ENCODE measurements around the gene IGSF21. TPM values are rescaled to one million over a fixed set of nuclear protein-coding genes. Genes with fewer than 3 reads are reported as not detected.

IGSF21 gene
- total RNA-seq, 1 donor from 2014 or later = not detected

DNA sequence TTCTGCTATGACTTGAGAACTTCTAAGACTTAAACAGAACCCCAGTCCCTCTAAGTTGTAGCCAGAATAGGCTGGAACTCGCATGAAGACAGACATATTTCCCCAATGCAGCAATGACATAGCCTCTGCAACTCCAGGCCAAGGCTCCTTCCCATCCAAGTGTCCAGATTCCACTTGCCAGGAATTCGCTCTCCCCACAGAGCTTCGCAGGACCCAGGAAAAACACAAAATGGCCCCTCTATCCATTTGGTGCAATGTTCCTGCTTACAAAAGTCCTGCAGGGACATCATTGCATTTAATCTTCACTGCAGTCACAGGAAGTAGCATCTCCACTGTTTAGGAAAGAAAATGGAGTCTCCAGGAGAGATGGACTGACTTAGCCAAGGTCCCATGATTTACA lies 225.6 kb downstream of the IGSF21 start:
- no peak for DNase-seq (ENCODE audit: low spot score in 2 of 2, unreplicated experiment in 2 of 2)
- Mint-ChIP-seq H3K27me3 (ENCODE audit: low read depth) (peaks cover 51% of the 10 kb centered on the region), H3K4me3 (no peak overlapping the region), H3K27ac (no peak overlapping the region), H3K4me1 (no peaks in the 10 kb centered on the region), H3K9me3 (no peaks in the 10 kb centered on the region), H3K36me3 (no peaks in the 10 kb centered on the region)
- TF ChIP-seq, protein P1, sequence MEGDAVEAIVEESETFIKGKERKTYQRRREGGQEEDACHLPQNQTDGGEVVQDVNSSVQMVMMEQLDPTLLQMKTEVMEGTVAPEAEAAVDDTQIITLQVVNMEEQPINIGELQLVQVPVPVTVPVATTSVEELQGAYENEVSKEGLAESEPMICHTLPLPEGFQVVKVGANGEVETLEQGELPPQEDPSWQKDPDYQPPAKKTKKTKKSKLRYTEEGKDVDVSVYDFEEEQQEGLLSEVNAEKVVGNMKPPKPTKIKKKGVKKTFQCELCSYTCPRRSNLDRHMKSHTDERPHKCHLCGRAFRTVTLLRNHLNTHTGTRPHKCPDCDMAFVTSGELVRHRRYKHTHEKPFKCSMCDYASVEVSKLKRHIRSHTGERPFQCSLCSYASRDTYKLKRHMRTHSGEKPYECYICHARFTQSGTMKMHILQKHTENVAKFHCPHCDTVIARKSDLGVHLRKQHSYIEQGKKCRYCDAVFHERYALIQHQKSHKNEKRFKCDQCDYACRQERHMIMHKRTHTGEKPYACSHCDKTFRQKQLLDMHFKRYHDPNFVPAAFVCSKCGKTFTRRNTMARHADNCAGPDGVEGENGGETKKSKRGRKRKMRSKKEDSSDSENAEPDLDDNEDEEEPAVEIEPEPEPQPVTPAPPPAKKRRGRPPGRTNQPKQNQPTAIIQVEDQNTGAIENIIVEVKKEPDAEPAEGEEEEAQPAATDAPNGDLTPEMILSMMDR (IDR thresholded peaks at IDR 0.05; ENCODE audit: unreplicated experiment) = no peak

DNA sequence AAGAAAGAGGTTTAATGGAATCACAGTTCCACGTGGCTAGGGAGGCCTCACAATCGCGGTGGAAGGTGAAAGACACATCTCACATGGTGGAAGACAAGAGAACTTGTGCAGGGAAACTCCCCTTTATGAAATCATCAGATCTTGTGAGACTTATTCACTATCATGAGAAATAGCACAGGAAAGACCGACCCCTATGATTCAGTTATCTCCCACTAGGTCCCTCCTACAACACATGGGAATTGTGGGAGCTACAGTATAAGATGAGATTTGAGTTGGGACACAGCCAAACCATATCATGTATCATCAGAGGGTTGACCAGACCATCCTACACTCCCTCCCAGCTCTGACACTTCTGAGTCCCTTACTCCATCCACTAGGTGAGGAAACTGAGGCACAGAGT lies 229.2 kb downstream of the IGSF21 start:
- TF ChIP-seq, protein P1 (IDR thresholded peaks at IDR 0.05; ENCODE audit: unreplicated experiment) = no peak
- peaks cover 47% of the 10 kb centered on the region for H3K27me3 Mint-ChIP-seq (ENCODE audit: low read depth)
- no peaks in the 10 kb centered on the region for H3K4me1 Mint-ChIP-seq
- no peaks in the 10 kb centered on the region for H3K36me3 Mint-ChIP-seq
- H3K27ac Mint-ChIP-seq = no peak overlapping the region
- no peaks in the 10 kb centered on the region for H3K9me3 Mint-ChIP-seq
- H3K4me3 Mint-ChIP-seq = no peak overlapping the region
- no peak for DNase-seq (ENCODE audit: low spot score in 2 of 2, unreplicated experiment in 2 of 2)

DNA sequence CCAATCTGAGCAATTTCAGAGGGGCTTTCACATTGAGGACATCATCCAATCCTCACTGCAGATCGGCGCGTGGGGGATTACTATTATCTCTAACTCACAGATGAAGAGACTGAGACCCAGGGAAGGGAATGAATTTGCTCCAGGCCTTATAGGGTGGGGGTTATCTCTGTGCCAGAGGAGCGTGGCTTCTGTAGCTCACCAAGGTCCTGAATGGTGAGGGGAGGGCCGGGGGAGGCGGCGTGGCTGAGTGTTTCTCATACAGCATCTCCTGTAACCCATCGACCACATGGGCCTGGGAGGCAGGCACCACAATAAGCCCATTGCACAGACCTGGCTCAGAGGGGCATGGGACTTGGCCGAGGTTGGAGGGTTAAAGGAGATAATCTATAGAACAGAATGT lies 230.2 kb downstream of the IGSF21 start:
- Mint-ChIP-seq H3K4me1 (no peaks in the 10 kb centered on the region), H3K36me3 (no peaks in the 10 kb centered on the region), H3K9me3 (no peaks in the 10 kb centered on the region), H3K27ac (no peak overlapping the region), H3K27me3 (ENCODE audit: low read depth) (peaks cover 46% of the 10 kb centered on the region), H3K4me3 (no peak overlapping the region)
- TF ChIP-seq, protein P1 (IDR thresholded peaks at IDR 0.05; ENCODE audit: unreplicated experiment) = no peak
- DNase-seq (ENCODE audit: low spot score in 2 of 2, unreplicated experiment in 2 of 2) = no peak

DNA sequence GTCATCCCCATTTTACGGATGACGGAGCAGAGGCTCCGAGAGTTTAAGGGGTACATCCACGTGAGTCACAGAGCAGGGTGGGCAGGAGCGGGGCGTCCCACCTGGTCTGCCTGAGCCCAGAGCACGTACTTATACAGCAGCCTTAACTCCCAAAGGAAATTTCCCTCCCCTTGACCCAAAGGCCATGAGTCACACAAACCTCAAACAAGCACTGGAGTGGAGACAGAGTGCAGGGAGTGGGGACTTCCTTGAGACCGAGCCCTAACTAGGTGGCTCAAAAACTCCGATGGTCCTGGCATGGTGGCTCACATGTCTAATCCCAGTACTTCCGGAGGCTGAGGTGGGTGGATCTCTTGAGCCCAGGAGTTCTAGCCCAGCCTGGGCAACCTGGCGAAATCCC lies 231.6 kb downstream of the IGSF21 start:
- H3K27me3 Mint-ChIP-seq (ENCODE audit: low read depth) = peaks cover 34% of the 10 kb centered on the region
- no peak overlapping the region for H3K4me3 Mint-ChIP-seq
- no peaks in the 10 kb centered on the region for H3K36me3 Mint-ChIP-seq
- DNase-seq (ENCODE audit: low spot score in 2 of 2, unreplicated experiment in 2 of 2) = no peak
- no peak overlapping the region for H3K27ac Mint-ChIP-seq
- TF ChIP-seq, protein P1 (IDR thresholded peaks at IDR 0.05; ENCODE audit: unreplicated experiment) = no peak
- H3K9me3 Mint-ChIP-seq = peaks cover 9% of the 10 kb centered on the region
- no peaks in the 10 kb centered on the region for H3K4me1 Mint-ChIP-seq

DNA sequence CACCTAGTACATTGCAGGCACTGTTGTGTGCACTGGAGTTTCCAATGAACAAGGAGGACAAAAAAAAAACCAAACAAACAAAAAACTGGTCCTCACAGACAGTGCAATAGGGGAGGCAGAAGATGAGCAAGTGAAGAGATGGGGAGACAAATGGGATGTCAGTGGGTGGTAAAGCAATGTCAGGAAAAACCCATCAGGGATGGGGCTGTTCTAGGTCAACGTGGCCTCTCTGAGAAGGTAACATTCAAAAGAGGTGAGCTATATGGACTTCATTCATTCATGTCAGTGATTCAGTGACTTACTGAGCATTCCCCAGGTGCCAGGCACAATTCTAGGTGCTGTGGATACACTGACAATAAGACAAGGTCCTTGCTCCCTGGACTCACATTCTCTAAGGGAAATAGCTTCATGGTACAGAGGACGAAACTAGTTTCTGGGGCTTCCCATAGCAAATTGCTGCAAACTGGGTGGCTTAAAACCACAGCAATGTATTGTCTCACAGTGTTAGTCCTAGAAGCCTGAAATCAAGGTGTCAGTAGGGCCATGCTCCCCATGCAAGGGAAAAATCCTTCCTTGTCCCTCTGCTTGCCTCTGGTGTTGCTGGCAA lies 232.7 kb downstream of the IGSF21 start:
- Mint-ChIP-seq H3K27ac (no peak overlapping the region), H3K4me3 (no peak overlapping the region), H3K4me1 (no peaks in the 10 kb centered on the region), H3K27me3 (ENCODE audit: low read depth) (peaks cover 32% of the 10 kb centered on the region), H3K36me3 (no peaks in the 10 kb centered on the region), H3K9me3 (peaks cover 9% of the 10 kb centered on the region)
- DNase-seq (ENCODE audit: low spot score in 2 of 2, unreplicated experiment in 2 of 2) = no peak
- TF ChIP-seq, protein P1 (IDR thresholded peaks at IDR 0.05; ENCODE audit: unreplicated experiment) = no peak

DNA sequence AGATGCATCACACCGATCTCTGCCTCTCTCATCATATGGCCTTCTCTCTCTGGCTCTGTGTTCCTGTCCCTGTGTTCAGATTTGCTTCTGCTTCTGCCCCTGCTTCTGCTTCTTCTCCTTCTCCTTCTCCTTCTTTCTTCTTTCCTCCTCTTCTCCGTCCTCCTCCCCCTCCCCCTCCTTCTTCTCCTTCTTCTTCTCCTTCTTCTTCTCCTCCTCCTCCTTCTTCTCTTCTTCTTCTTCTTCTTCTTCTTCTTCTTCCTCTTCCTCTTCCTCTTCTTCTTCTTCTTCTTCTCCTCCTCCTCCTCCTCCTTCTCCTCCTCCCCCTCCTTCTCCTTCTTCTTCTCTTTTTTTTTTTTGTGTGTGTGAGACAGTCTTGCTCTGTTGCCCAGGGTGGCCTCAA lies 233.2 kb downstream of the IGSF21 start:
- Mint-ChIP-seq H3K4me3 (no peak overlapping the region), H3K9me3 (peaks cover 9% of the 10 kb centered on the region), H3K36me3 (no peaks in the 10 kb centered on the region), H3K27ac (no peak overlapping the region), H3K4me1 (no peaks in the 10 kb centered on the region), H3K27me3 (ENCODE audit: low read depth) (peaks cover 32% of the 10 kb centered on the region)
- DNase-seq (ENCODE audit: low spot score in 2 of 2, unreplicated experiment in 2 of 2) = no peak
- TF ChIP-seq, protein P1 (IDR thresholded peaks at IDR 0.05; ENCODE audit: unreplicated experiment) = no peak
